T-cell (primary cell): Measurements from ENCODE around the gene FGD5. TPM values are rescaled to one million over a fixed set of nuclear protein-coding genes. Genes with fewer than 3 reads are reported as not detected.
"Not testable (repeated sequence)": the region's sequence is repeated elsewhere in the genome, so short reads cannot be mapped to it uniquely, and the experiment has no call there.

ENCODE experiments used
- ATAC-seq, 4 experiments: fragments of 200-7000 bp in 3 of 4; fragments of 150-1000 bp in 1 of 4; cut with Tn5 transposase; replicated peaks in 1 of 4; 1 replicate in 3 of 4; 2 replicates in 1 of 4; pipeline ENCODE4 v1.10.0; 2021; ENCODE audit warnings: moderate library complexity in 3 of 4, mild to moderate bottlenecking in 2 of 4, moderate number of reproducible peaks in 1 of 4
- CTCF ChIA-PET, 2 donors: fragments of 300-600 bp; sonication (Branson Sonifier 250); formaldehyde crosslinking; loops; one replicate each; lab custom pipeline; 2022; ENCODE audit warnings: antibody characterized with exemption in 2 of 2; lab: Charles Lee
- POLR2A ChIA-PET, 2 donors: fragments of 300-600 bp; sonication (Branson Sonifier 250); formaldehyde crosslinking; loops; one replicate each; lab custom pipeline; 2022; ENCODE audit warnings: antibody characterized with exemption in 2 of 2; lab: Charles Lee
- DNase-seq, 35 experiments: peaks; one replicate each; pipeline versions ENCODE4 v3.0.0 to v3.0.0-alpha.2; 2013 to 2023
- H3K27ac ChIP-seq: one replicate; pipeline ENCODE4 v1.5.1; 2013; ENCODE audit warnings: low read length
- H3K27me3 ChIP-seq, 2 experiments: replicated peaks in 1 of 2; 1 replicate in 1 of 2; 2 replicates in 1 of 2; pipeline versions ENCODE4 v1.6.1 to v1.7.0; 2013; ENCODE audit warnings: low read length in 1 of 2, mixed read lengths in 1 of 2; ENCODE audit not compliant: control insufficient read depth in 2 of 2, insufficient read depth in 2 of 2; ENCODE audit errors: extremely low read depth in 1 of 2
- H3K36me3 ChIP-seq, 2 donors: 1 replicate in 1 of 2; 2 replicates in 1 of 2; pipeline versions ENCODE4 v1.6.1 to v1.7.0; 2013; ENCODE audit warnings: low read length in 1 of 2; ENCODE audit not compliant: control insufficient read depth in 2 of 2, insufficient read depth in 1 of 2; ENCODE audit errors: extremely low read depth in 1 of 2
- H3K4me1 ChIP-seq, 2 experiments: 1 replicate in 1 of 2; 2 replicates in 1 of 2; pipeline versions ENCODE4 v1.6.1 to v1.7.0; 2013; ENCODE audit warnings: low read length in 2 of 2, mixed read lengths in 1 of 2; ENCODE audit not compliant: insufficient read depth in 2 of 2, control insufficient read depth in 1 of 2; ENCODE audit errors: extremely low read depth in 1 of 2
- H3K4me3 ChIP-seq, 2 donors: 1 replicate in 1 of 2; 2 replicates in 1 of 2; pipeline versions ENCODE4 v1.5.1 to v1.7.0; 2013; ENCODE audit warnings: mild to moderate bottlenecking in 2 of 2, low read length in 1 of 2, moderate library complexity in 1 of 2; ENCODE audit not compliant: control insufficient read depth in 1 of 2; ENCODE audit errors: extremely low read depth in 1 of 2
- H3K9me3 ChIP-seq: 2 replicates; pipeline ENCODE4 v1.7.0; 2013
- H3K27ac Mint-ChIP-seq, 2 donors: one replicate each; pipeline ENCODE4 v1.8.0; 2020 to 2021; ENCODE audit warnings: mild to moderate bottlenecking in 2 of 2, mixed read lengths in 2 of 2
- H3K27me3 Mint-ChIP-seq, 2 donors: one replicate each; pipeline ENCODE4 v1.8.0; 2021 to 2022; ENCODE audit warnings: mixed read lengths in 2 of 2
- H3K36me3 Mint-ChIP-seq: one replicate; pipeline ENCODE4 v1.8.0; 2021; ENCODE audit warnings: mixed read lengths
- H3K4me1 Mint-ChIP-seq, 3 donors: one replicate each; pipeline ENCODE4 v1.8.0; 2020 to 2022; ENCODE audit warnings: mixed read lengths in 3 of 3, mild to moderate bottlenecking in 1 of 3
- H3K4me3 Mint-ChIP-seq, 3 donors: one replicate each; pipeline ENCODE4 v1.8.0; 2020 to 2022; ENCODE audit warnings: mild to moderate bottlenecking in 3 of 3, mixed read lengths in 3 of 3, moderate library complexity in 3 of 3
- H3K9me3 Mint-ChIP-seq, 3 donors: one replicate each; pipeline ENCODE4 v1.8.0; 2020 to 2022; ENCODE audit warnings: mixed read lengths in 3 of 3
- WGBS: methylation state at CpG from one replicate; pipeline ENCODE4 v1.1.5; 2013; ENCODE audit warnings: missing lambda C conversion rate; ENCODE audit not compliant: insufficient coverage; 5-methylcytosine and 5-hydroxymethylcytosine counted together
- total RNA-seq, 35 experiments: library from RNA in 6 of 35; stranded (reverse) in 6 of 35; fragments of 120-200 nt in 1 of 35; gene quantifications; one replicate each; pipeline versions ENCODE4 v1.2.1 to v1.2.4 and lab custom pipeline; 2013 to 2026

FGD5 gene
- total RNA-seq, 5 donors from 2014 or later (not counting 1 experiment from before 2014, with no cell fraction given): 0.13 to 0.53 (median 0.32) TPM; not detected in 2

DNA sequence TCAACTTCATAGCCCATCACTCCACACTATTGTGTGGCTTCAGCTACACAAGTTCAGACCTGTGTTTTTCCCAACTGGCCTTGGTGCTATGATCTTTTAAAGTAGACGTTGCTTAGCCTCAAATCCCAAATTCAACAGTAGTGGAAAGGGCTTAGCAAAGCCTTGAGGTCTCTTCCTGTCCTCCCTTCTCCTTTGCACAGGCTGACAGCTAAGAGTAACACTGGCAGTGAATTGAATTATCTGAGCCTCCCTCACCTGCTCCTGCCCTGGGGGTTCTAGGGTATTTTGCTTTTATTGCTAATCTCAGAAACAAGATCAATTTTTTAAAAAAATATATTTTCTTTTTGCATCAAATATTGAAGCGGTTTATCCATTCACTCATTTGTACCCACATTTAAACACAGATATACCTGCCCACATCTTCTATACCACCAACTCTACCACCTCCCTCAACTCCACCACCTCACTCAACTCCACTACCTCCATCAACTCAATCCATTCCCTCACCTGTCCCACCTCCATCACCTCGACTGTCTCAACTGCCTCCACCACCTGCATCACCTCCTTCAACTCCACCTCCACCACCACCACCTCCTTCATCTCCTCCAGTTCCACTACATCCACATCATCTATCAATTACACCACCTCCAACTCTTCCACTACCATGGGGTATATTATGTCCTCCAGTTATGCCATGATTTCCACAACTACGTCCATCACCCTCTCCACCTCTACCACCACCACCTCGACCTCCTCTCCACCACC lies 10.1 kb upstream of the FGD5 start:
- H3K4me3 ChIP-seq: no peak overlapping the region
- Mint-ChIP-seq H3K27me3 (peaks cover 46 to 69% of the 10 kb centered on the region in 2 donors), H3K27ac (no peak overlapping the region), H3K9me3 (no peaks in the 10 kb centered on the region), H3K36me3 (no peaks in the 10 kb centered on the region), H3K4me3 (no peak overlapping the region), H3K4me1 (peaks cover 7 to 28% (median 22%) of the 10 kb centered on the region in 3 donors)
- ChIA-PET POLR2A (no interaction called here), CTCF (no interaction called here)
- 64% methylated on average over 4 of the region's 5 CpGs for WGBS
- DNase-seq: no peak
- no peak overlapping the region for H3K27ac ChIP-seq
- H3K4me1 ChIP-seq: peaks cover 3 to 8% of the 10 kb centered on the region in 2 experiments
- H3K27me3 ChIP-seq: peaks cover 0 to 71% of the 10 kb centered on the region in 2 experiments
- ATAC-seq: no peak
- H3K9me3 ChIP-seq: no peaks in the 10 kb centered on the region
- H3K36me3 ChIP-seq: no peaks in the 10 kb centered on the region

GRCh38 chr3:14809611-14810010 lies 9.2 kb upstream of the FGD5 start:
- H3K9me3 Mint-ChIP-seq, H3K27ac Mint-ChIP-seq, DNase-seq, H3K4me1 ChIP-seq, POLR2A ChIA-PET, H3K36me3 Mint-ChIP-seq, CTCF ChIA-PET, H3K36me3 ChIP-seq, H3K9me3 ChIP-seq, H3K27ac ChIP-seq, H3K4me3 ChIP-seq, ATAC-seq: not testable (repeated sequence)
- Mint-ChIP-seq H3K4me3 (peak overlapping the region in 1 of 3 donors; percentile 24), H3K4me1 (peaks cover 6 to 19% (median 14%) of the 10 kb centered on the region in 3 donors), H3K27me3 (peaks cover 46 to 75% of the 10 kb centered on the region in 2 donors)
- WGBS: 83% methylated on average over 4 of the region's 9 CpGs
- H3K27me3 ChIP-seq: peaks cover 0 to 72% of the 10 kb centered on the region in 2 experiments

GRCh38 chr3:14810070-14810791 lies 8.5 kb upstream of the FGD5 start:
- DNase-seq (no peak), ATAC-seq (no peak)
- peak overlapping the region in 1 of 3 donors; percentile 24 for H3K4me3 Mint-ChIP-seq
- WGBS: 20% methylated on average over 54 of the region's 85 CpGs
- H3K27ac Mint-ChIP-seq: no peak overlapping the region
- no peaks in the 10 kb centered on the region for H3K36me3 ChIP-seq
- H3K36me3 Mint-ChIP-seq: no peaks in the 10 kb centered on the region
- H3K27me3 ChIP-seq: peaks cover 0 to 69% of the 10 kb centered on the region in 2 experiments
- H3K9me3 ChIP-seq: no peaks in the 10 kb centered on the region
- peaks cover 40 to 76% of the 10 kb centered on the region in 2 donors for H3K27me3 Mint-ChIP-seq
- H3K27ac ChIP-seq: no peak overlapping the region
- H3K4me1 ChIP-seq: peaks cover 0 to 4% of the 10 kb centered on the region in 2 experiments
- no peaks in the 10 kb centered on the region for H3K9me3 Mint-ChIP-seq
- CTCF ChIA-PET: no interaction called here
- no peak overlapping the region for H3K4me3 ChIP-seq
- H3K4me1 Mint-ChIP-seq: peaks cover 6 to 13% (median 8%) of the 10 kb centered on the region in 3 donors
- POLR2A ChIA-PET: no interaction called here

DNA sequence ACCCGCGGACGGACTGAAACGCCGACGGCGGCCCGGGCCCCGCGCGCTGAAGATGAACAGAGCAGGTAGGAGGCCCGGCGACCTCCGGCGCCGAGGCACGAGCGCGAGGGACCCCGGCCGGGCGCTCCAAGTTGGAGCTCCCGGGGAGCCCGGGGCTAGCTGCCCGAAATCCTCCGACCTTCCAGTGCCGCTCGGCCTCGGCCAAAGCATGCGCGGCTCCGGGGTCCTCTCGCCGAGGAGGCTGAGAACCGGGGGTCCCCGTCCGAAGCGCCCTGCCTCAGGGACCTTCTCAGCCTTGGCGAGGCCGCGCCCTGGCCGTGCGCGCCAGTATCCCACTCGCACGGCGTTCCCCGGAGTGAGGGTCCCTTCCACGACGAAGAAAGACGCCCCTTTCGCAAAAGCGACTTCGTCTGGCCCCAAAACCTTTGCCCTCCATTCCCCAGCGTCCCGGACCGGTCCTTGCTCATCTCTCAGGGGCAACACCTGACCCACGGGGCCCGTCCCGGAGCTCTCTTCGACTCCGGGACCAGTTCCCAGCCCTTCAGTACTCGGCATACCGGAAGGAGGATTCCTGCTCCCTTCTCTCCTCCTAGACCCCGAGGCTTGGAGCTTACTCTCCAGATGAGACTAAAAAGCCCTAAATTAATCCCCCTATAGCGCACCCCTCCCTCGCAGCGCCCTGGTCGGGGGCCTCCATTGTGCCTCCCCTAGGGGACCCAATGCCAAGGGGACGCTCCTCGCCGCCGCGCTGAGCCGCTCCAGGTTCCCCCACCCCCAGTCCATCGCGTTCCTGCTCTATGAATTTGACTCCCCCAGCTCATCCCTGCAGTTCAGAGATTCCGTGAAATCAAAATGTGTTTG lies 7.7 kb upstream of the FGD5 start:
- Histone ChIP-seq H3K27ac (no peak overlapping the region), H3K9me3 (no peaks in the 10 kb centered on the region), H3K36me3 (no peaks in the 10 kb centered on the region), H3K4me3 (no peak overlapping the region), H3K4me1 (peaks cover 0 to 4% of the 10 kb centered on the region in 2 experiments), H3K27me3 (peaks cover 0 to 69% of the 10 kb centered on the region in 2 experiments)
- 3% methylated on average over 70 of the region's 78 CpGs for WGBS
- ChIA-PET POLR2A (no interaction called here), CTCF (no interaction called here)
- H3K27ac Mint-ChIP-seq: no peak overlapping the region
- no peaks in the 10 kb centered on the region for H3K36me3 Mint-ChIP-seq
- ATAC-seq: no peak
- H3K4me3 Mint-ChIP-seq: peak overlapping the region in 2 of 3 donors; percentile 39 to 72
- H3K9me3 Mint-ChIP-seq: no peaks in the 10 kb centered on the region
- no peak for DNase-seq
- H3K4me1 Mint-ChIP-seq: peaks cover 6 to 11% (median 7%) of the 10 kb centered on the region in 3 donors
- peaks cover 39 to 79% of the 10 kb centered on the region in 2 donors for H3K27me3 Mint-ChIP-seq

DNA sequence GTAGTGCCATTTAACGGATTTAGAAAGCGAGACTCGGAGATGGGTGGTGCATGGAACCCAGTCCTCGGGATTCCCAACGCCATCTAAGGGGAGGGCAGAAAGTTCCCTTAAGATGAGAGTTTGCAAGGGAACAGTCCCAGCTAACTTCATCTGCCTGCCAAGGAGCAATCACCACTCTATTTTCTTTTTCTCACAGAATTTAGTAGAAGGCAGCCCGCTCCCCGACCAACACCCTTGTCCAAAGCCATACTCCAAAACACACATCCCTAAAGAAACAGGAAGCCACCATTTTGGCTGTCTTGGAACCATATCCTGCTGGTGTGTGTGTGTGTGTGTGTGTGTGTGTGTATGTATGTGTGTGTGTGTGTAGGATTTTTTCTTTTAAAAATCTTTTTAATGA lies 7.1 kb upstream of the FGD5 start:
- H3K27me3 Mint-ChIP-seq: peaks cover 38 to 74% of the 10 kb centered on the region in 2 donors
- ChIA-PET CTCF (no interaction called here), POLR2A (no interaction called here)
- no peak for ATAC-seq
- H3K4me1 Mint-ChIP-seq: peaks cover 6 to 9% (median 7%) of the 10 kb centered on the region in 3 donors
- Histone ChIP-seq H3K36me3 (no peaks in the 10 kb centered on the region), H3K27me3 (peaks cover 0 to 68% of the 10 kb centered on the region in 2 experiments), H3K9me3 (no peaks in the 10 kb centered on the region), H3K27ac (no peak overlapping the region), H3K4me3 (no peak overlapping the region), H3K4me1 (peaks cover 0 to 4% of the 10 kb centered on the region in 2 experiments)
- no CpG with 5 or more reads among the region's 7 CpGs for WGBS
- H3K9me3 Mint-ChIP-seq: no peaks in the 10 kb centered on the region
- no peak for DNase-seq
- H3K36me3 Mint-ChIP-seq: no peaks in the 10 kb centered on the region
- peak overlapping the region in 1 of 3 donors; percentile 72 for H3K4me3 Mint-ChIP-seq
- no peak overlapping the region for H3K27ac Mint-ChIP-seq
